Erythroblast (primary cell): ENCODE data around the gene TF.

Source experiments
- GATA1 ChIP-seq: IDR thresholded peaks from 2 replicates; pipeline ENCODE4 v1.6.1; 2011; ENCODE audit warnings: low read depth, mild to moderate bottlenecking, control low read depth, low read length, moderate library complexity
- POLR2A ChIP-seq: IDR thresholded peaks from 2 replicates; pipeline ENCODE4 v1.6.1; 2011; ENCODE audit warnings: mild to moderate bottlenecking, low read length

GRCh38 chr3:133792171-133792763 is 46.1 kb downstream of the TF start:
- TF ChIP-seq POLR2A = no peak
- no peak for TF ChIP-seq GATA1
